NOMO-1 (cell line): Measurements from ENCODE around the gene URGCP.

ENCODE experiments used
- DNase-seq, 2 experiments: peaks; one replicate each; lab custom pipeline; 2025; ENCODE audit not compliant: unreplicated experiment in 2 of 2; lab: John Stamatoyannopoulos, UW

The URGCP gene

DNA sequence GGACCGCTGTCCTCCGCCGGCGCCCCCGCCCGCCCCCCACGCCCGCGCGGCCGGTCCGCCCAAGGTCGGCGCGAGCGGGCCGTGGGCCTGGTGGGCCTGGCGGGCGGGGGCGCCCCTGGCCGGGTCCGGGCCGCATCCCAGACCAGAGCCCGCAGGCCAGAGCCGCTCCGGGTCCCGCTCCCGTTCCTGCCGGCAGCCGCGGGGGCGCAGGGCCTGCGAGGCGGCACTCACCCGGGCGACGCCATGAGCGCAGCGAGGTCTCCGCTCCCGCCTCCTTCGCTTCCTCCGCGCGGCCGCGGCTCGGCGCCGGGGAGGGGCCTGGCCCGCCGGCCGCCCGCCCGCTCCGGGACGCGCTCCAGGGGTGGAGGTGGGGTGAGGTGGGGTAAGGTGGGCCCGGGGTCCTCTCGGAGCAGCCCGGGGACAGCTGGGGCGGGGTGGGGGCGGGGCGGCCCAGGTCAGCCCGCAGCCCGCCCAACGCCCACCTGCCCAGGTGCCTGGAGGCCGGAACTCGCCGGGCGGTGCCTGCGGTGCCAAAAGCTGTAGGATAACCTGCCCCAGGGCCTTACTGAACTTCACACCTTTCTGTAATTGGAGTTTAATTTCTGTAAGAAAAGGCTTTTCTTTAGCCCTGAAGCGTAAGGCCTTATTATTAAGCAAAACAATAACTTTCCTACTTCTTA, at the start of gene URGCP:
URGCP (minus strand) TSS at position 266 of the 680 bp plus-strand sequence; CDS start at position 245, 21 bp downstream.
- peak in 1 of 2 experiments; percentile 33 for DNase-seq

- DNase-seq, result no peak
Observed at GRCh38 chr7:43956027-43956426, 49.6 kb upstream of the URGCP start.

DNA sequence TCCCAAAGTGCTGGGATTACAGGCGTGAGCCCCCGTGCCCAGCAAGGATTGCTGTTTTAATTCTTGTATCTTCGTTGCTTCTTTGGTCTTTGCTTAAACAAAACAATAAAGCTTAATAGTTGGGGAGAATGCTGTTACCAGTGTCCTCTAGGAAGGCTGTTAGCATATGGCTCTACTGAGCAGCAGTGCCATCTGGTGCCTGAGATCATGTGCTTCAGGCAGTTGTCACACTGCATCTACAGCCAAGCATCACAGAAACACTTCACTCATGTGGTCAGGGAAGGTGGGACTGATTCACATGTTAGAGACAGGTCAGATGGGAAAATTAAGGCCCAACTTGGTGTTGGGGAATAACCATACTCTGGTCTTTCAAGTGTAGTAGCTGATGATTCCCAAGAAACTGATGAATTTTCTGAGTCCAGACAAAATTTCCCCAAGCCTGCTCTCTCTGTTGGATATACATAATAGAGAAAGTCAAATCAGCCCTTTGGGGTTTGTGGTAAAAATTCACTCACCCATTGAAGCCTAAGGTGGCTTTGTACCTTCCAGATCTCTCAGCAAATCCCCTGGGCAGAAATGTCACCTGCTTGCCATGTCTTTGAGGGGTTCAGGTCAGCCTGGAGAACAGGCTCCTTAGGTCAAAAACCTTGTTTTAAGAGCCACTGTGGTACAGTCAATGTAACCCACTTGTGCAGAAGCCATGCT, 48.3 kb upstream of the URGCP start:
- DNase-seq, result no peak

- DNase-seq, result no peak
Observed at GRCh38 chr7:43953071-43953470, 46.7 kb upstream of the URGCP start.

- DNase-seq, result no peak
Observed at GRCh38 chr7:43952028-43952427, 45.6 kb upstream of the URGCP start.

DNA sequence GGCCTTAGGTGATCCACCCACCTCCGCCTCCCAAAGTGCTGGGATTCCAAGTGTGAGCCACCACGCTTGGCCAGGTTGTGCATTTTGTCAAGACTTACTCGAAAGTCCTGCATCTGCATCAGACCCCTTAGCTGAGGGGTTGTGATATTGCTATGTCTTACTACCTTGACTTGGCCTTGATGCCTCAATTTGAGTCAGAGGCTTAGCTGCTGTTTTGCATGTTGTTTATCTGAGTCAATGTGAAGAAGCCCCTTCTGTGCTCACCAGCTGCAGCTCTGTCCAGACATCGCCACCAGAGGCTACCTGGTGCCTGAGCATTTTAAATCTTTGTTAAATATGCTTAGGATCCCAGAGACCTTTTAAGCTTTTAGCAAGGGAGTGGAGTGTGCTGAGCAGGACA, 37.9 kb upstream of the URGCP start:
- no peak for DNase-seq

DNA sequence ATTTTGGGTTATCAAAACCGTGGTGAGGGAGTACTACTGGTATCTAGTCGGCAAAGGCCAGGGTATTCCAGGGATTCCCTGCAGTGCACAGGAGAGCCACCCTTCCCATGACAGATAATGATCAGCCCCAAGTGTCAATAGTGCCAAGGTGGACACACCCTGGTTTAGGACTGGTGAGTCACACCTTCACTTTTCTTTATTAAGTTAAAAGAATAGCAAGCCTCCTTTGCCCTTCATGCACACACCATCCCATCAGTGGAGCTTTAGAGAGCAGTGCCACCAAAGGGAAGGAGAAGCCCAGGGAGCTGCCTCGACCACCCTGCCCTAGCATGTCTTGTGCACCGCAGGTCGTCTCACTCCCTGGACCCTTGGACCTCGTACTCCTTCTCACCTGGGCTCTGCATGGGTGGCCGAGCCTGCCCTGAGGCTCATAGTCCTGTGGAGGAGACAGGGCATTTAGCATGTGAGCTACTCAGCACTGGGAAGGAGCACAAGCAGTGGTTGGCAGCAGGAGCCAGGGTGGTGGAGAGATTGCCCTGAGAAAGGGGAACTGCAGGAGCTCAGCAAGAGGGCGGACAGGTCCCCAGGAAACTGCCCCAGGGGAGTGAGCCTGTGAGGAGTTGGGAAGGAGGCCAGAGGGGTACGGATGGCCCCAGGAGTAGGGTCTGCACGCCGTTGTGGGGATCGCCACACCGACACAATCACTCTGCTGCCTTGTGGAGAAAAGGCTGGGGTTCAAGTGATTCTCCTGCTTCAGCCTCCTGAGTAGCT, 37.2 kb upstream of the URGCP start:
- DNase-seq, result no peak

DNA sequence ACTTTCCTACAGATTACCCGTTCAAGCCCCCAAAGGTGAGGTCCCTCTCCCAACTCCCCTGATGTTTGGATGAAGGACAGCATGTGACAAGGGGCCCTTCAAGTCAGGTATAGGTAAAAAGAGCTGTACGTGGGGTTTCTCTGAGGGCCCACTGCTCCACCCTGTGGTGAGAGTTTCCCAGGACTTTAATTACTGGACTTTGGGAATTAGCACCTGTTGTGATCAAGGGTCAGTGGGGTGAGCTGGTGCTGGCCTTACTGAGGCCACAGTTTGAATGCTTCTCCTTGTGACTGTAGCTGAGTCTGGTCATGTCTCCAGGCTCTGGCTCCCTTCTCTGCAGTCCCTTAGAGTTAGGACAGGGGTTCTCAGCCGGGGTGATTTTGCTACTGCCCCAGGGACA, 36.6 kb upstream of the URGCP start:
- no peak for DNase-seq

DNA sequence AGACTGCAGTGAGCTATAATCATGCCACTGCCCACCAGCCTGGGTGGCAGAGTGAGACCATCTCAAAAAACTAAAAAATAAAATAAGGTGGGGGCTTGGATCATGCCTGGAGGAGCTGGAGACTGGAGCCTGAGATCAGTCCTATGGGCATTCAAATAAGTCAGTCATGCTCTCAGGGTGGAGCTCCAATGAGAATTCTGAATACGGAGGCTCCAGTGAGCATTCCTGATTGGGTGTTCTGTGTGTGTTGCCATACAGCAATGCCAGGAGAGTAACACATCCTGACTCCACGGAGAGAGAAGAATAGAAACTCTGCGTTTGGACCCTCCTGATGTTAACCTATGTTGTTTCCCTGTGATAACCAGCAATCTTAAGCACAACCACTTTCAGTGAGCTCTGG, 35.9 kb upstream of the URGCP start:
- DNase-seq, result no peak

DNA sequence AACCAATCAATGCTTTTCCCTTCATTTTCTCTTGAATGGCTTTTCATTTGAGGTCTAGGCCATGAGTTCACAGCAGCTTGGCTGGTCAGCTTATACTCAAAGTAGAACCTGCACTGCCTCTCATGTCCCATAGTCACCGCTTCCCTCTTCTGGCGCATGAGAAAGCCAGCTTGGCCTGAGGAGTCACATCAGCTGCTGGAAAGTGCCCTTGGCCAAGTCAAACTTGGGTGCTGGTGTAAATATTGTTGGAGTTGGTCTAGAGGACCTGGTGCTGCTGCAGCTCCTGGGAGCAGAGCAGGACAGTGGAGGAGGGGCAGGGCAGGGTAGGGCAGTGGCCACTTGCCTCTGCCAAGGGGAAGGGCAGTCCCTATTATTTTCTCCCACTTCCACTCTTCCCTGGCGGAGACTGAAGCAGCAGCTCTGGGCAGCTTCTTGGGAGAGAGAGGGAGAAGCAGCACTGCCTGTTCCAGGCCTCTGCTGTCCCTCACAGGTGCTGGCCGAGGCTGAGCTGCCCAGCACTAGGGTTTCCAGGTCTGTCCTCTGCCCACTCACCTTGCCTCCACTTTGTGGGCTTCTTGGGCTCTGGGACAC, 32.6 kb upstream of the URGCP start:
- DNase-seq, result no peak

GRCh38 chr7:43937444-43937843, 31.0 kb upstream of the URGCP start:
- DNase-seq, result no peak

GRCh38 chr7:43933902-43934560, 27.6 kb upstream of the URGCP start:
- DNase-seq, result no peak

- DNase-seq, result no peak
Observed at GRCh38 chr7:43931346-43931745, 24.9 kb upstream of the URGCP start.

GRCh38 chr7:43929529-43930457, 23.4 kb upstream of the URGCP start:
- no peak for DNase-seq

- DNase-seq, result no peak
Observed at GRCh38 chr7:43927810-43928209, 21.4 kb upstream of the URGCP start.

- no peak for DNase-seq
Observed at GRCh38 chr7:43926798-43927123, 20.4 kb upstream of the URGCP start.

GRCh38 chr7:43925984-43926797, 19.8 kb upstream of the URGCP start, which contains the start of gene UBE2D4:
Gene UBE2D4, plus strand, starts transcription at chr7:43926436. Its CDS starts 97 bp downstream, at chr7:43926533.
- peak; percentile 78 to 87 for DNase-seq

DNA sequence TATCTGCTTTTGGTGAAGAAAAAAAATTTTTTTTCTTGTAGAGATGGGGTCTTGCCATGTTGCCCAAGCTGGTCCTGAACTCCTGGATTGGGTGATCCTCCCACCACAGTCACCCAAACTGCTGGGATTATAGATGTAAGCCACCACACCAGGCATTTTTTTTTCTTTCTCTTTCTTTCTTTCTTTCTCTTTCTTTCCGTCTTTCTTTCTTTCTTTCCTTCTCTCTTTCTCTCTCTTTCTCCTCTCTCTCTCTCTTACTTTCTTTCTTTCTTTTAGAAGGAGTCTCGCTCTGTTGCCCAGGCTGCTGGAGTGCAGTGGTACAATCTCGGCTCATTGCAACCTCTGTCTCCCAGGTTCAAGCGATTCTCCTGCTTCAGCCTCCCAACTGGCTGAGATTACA, 16.3 kb upstream of the URGCP start:
- no peak for DNase-seq

GRCh38 chr7:43921423-43921822, 15.0 kb upstream of the URGCP start:
- DNase-seq, result no peak
